ENCODE measurements around the gene NXPE4. TPM values are rescaled to one million over a fixed set of nuclear protein-coding genes. Genes with fewer than 3 reads are reported as not detected.

Gene NXPE4
- total RNA-seq, 1 experiment from 2014 or later = not detected

DNA sequence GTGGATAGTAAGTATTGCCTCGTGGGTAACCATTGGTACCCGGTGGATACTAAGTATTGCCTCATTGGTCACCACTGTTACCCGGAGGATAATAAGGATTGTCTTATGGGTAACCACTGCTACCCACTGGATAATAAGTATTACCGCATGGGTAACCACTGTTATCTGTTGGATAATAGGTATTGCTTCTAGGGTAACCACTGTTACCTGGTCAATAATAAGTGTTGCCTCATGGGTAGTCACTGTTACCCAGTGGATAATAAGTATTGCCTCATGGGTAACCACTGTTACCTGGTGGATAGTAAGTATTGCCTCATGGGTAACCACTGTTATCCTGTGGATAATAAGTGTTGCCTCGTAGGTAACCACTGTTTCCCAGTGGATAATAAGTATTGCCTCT lies 22.6 kb upstream of the NXPE4 start:
- no peaks in the 10 kb centered on the region for H3F3A ChIP-seq (ENCODE audit: insufficient read depth, low read depth)
- no peak for DNase-seq
- no peaks in the 10 kb centered on the region for H3K79me2 ChIP-seq (ENCODE audit: low read depth)
- H3K4me2 ChIP-seq = no peak overlapping the region
- POLR2A ChIA-PET (ENCODE audit: unreplicated experiment) = no interaction called here
- CTCF ChIA-PET = no interaction called here
- H3K27me3 ChIP-seq (ENCODE audit: insufficient read depth, low read depth) = no peaks in the 10 kb centered on the region
- no peaks in the 10 kb centered on the region for H3K9me3 ChIP-seq (ENCODE audit: insufficient read depth, low read depth)
- H3K9me2 ChIP-seq (ENCODE audit: insufficient read depth) = no peaks in the 10 kb centered on the region
- H4K20me1 ChIP-seq (ENCODE audit: insufficient read depth) = no peaks in the 10 kb centered on the region
- no peak overlapping the region for H3K4me3 ChIP-seq
- BruUV-seq (replicated peaks) = no TSS peak
- no peak overlapping the region for H2AFZ ChIP-seq
- no peaks in the 10 kb centered on the region for H3K4me1 ChIP-seq (replicated peaks; ENCODE audit: insufficient read depth)
- H3K36me3 ChIP-seq (ENCODE audit: low read depth) = no peaks in the 10 kb centered on the region
- intact Hi-C loops (cut with micrococcal nuclease; ENCODE audit: unreplicated experiment) = no loop called here
- TF ChIP-seq, protein P1, sequence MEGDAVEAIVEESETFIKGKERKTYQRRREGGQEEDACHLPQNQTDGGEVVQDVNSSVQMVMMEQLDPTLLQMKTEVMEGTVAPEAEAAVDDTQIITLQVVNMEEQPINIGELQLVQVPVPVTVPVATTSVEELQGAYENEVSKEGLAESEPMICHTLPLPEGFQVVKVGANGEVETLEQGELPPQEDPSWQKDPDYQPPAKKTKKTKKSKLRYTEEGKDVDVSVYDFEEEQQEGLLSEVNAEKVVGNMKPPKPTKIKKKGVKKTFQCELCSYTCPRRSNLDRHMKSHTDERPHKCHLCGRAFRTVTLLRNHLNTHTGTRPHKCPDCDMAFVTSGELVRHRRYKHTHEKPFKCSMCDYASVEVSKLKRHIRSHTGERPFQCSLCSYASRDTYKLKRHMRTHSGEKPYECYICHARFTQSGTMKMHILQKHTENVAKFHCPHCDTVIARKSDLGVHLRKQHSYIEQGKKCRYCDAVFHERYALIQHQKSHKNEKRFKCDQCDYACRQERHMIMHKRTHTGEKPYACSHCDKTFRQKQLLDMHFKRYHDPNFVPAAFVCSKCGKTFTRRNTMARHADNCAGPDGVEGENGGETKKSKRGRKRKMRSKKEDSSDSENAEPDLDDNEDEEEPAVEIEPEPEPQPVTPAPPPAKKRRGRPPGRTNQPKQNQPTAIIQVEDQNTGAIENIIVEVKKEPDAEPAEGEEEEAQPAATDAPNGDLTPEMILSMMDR (conservative IDR thresholded peaks at IDR 0.05) = no peak
- TF ChIP-seq EZH2 (IDR thresholded peaks at IDR 0.05; ENCODE audit: low read depth) = no peak
- no peak overlapping the region for H3K27ac ChIP-seq

DNA sequence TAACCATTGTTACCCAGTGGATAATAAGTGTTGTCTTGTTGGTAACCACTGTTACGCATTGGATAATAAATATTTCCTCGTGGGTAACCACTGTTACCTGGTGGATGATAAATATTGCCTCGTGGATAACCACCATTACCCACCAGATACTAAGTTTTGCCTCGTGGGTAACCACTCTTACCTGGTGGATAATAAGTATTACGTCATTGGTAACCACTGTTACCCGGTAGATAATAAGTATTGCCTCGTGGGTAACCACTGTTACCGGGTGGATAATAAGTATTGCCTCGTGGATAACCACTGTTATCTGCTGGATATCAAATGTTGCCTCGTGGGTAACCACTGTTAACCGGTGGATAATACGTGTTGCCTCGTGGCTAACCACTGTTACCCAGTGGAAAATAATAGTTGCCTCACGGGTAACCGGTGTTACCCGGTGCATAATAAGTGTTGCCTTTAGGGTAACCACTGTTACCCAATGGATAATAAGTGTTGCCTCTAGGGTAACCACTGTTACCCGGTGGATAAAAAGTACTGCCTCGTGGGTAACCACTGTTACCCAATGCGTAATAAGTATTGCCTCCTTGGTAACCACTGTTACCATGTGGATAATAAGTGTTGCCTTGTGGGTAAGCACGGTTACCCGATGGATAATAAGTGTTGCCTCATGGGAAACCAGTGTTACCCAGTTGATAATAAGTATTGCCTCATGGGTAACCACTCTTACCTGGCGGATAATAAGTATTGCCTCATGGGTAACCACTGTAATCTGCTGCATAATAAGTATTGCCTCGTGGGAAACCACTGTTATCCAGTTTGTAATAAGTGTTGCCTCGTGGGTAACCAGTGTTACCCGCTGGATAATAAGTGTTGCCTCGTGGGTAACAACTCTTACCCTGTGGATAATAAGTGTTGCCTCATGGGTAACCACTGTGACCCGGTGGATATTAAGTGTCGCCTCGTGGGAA lies 21.9 kb upstream of the NXPE4 start:
- Histone ChIP-seq H3K4me3 (no peak overlapping the region), H3K27ac (no peak overlapping the region), H3K79me2 (ENCODE audit: low read depth) (no peaks in the 10 kb centered on the region), H4K20me1 (ENCODE audit: insufficient read depth) (no peaks in the 10 kb centered on the region), H3K9me2 (ENCODE audit: insufficient read depth) (no peaks in the 10 kb centered on the region), H3K27me3 (ENCODE audit: insufficient read depth, low read depth) (no peaks in the 10 kb centered on the region), H3K36me3 (ENCODE audit: low read depth) (no peaks in the 10 kb centered on the region), H3K4me2 (no peak overlapping the region), H3K4me1 (replicated peaks; ENCODE audit: insufficient read depth) (no peaks in the 10 kb centered on the region), H3F3A (ENCODE audit: insufficient read depth, low read depth) (no peaks in the 10 kb centered on the region), H3K9me3 (ENCODE audit: insufficient read depth, low read depth) (no peaks in the 10 kb centered on the region), H2AFZ (no peak overlapping the region)
- TF ChIP-seq EZH2 (IDR thresholded peaks at IDR 0.05; ENCODE audit: low read depth) = no peak
- TF ChIP-seq, protein P1 (conservative IDR thresholded peaks at IDR 0.05) = no peak
- intact Hi-C loops (cut with micrococcal nuclease; ENCODE audit: unreplicated experiment) = no loop called here
- no peak for DNase-seq
- ChIA-PET CTCF (no interaction called here), POLR2A (ENCODE audit: unreplicated experiment) (no interaction called here)
- no TSS peak for BruUV-seq (replicated peaks)

- H3K27me3 ChIP-seq (ENCODE audit: insufficient read depth, low read depth) = no peaks in the 10 kb centered on the region
- no TSS peak for BruUV-seq (replicated peaks)
- ChIA-PET POLR2A (ENCODE audit: unreplicated experiment) (no interaction called here), CTCF (no interaction called here)
- no peaks in the 10 kb centered on the region for H3K9me3 ChIP-seq (ENCODE audit: insufficient read depth, low read depth)
- no peaks in the 10 kb centered on the region for H3K9me2 ChIP-seq (ENCODE audit: insufficient read depth)
- DNase-seq = no peak
- no peaks in the 10 kb centered on the region for H3K79me2 ChIP-seq (ENCODE audit: low read depth)
- H3F3A ChIP-seq (ENCODE audit: insufficient read depth, low read depth) = no peaks in the 10 kb centered on the region
- H3K27ac ChIP-seq = no peak overlapping the region
- no peaks in the 10 kb centered on the region for H3K36me3 ChIP-seq (ENCODE audit: low read depth)
- H3K4me2 ChIP-seq = no peak overlapping the region
- no peak overlapping the region for H2AFZ ChIP-seq
- TF ChIP-seq EZH2 (IDR thresholded peaks at IDR 0.05; ENCODE audit: low read depth) = no peak
- TF ChIP-seq, protein P1 (conservative IDR thresholded peaks at IDR 0.05) = no peak
- intact Hi-C loops (cut with micrococcal nuclease; ENCODE audit: unreplicated experiment) = no loop called here
- H3K4me1 ChIP-seq (replicated peaks; ENCODE audit: insufficient read depth) = no peaks in the 10 kb centered on the region
- H3K4me3 ChIP-seq = no peak overlapping the region
- no peaks in the 10 kb centered on the region for H4K20me1 ChIP-seq (ENCODE audit: insufficient read depth)
Measured at GRCh38 chr11:114616516-114616915, 20.9 kb upstream of the NXPE4 start.
